Smooth muscle cell (in vitro differentiated cells): ENCODE results near the gene MICAL2. TPM values are rescaled to one million over a fixed set of nuclear protein-coding genes. Genes with fewer than 3 reads are reported as not detected.

Experiments used
- DNase-seq: peaks from one replicate; lab custom pipeline; 2025; ENCODE audit not compliant: unreplicated experiment; lab: John Stamatoyannopoulos, UW
- H2AFZ ChIP-seq: fragments of 200-600 bp; sonication (generic); 2 replicates; pipeline ENCODE4 v1.6.0; 2016; ENCODE audit warnings: antibody characterized with exemption, low read depth, mild to moderate bottlenecking
- H3F3A ChIP-seq: fragments of 200-600 bp; sonication (generic); 2 replicates; pipeline ENCODE4 v1.6.0; 2017; ENCODE audit warnings: antibody characterized with exemption, low read depth
- H3K27ac ChIP-seq: fragments of 200-600 bp; sonication (generic); 2 replicates; pipeline ENCODE4 v1.5.1; 2016; ENCODE audit warnings: low read depth, mild to moderate bottlenecking
- H3K27me3 ChIP-seq: fragments of 200-600 bp; sonication (generic); 2 replicates; pipeline ENCODE4 v1.6.1; 2016; ENCODE audit warnings: low read depth, mild to moderate bottlenecking
- H3K36me3 ChIP-seq: fragments of 200-600 bp; sonication (generic); 2 replicates; pipeline ENCODE4 v1.5.1; 2016; ENCODE audit warnings: low read depth
- H3K4me1 ChIP-seq: fragments of 200-600 bp; sonication (generic); 2 replicates; pipeline ENCODE4 v1.5.1; 2016; ENCODE audit warnings: low read depth
- H3K4me2 ChIP-seq: fragments of 200-600 bp; sonication (generic); 2 replicates; pipeline ENCODE4 v1.6.0; 2016; ENCODE audit warnings: mild to moderate bottlenecking
- H3K4me3 ChIP-seq: fragments of 200-600 bp; sonication (generic); 2 replicates; pipeline ENCODE4 v1.5.1; 2016; ENCODE audit warnings: mild to moderate bottlenecking
- H3K79me2 ChIP-seq: fragments of 200-600 bp; sonication (generic); 2 replicates; pipeline ENCODE4 v1.6.0; 2016; ENCODE audit warnings: low read depth, mild to moderate bottlenecking
- H3K9ac ChIP-seq: fragments of 200-600 bp; sonication (generic); 2 replicates; pipeline ENCODE4 v1.6.0; 2016; ENCODE audit warnings: low read depth
- H3K9me3 ChIP-seq: fragments of 200-600 bp; sonication (generic); replicated peaks from 2 replicates; pipeline ENCODE4 v1.5.1; 2016; ENCODE audit warnings: low read depth
- H4K20me1 ChIP-seq: fragments of 200-600 bp; sonication (generic); 2 replicates; pipeline ENCODE4 v1.6.0; 2016; ENCODE audit warnings: low read depth
- WGBS: methylation state at CpG from one replicate; pipeline ENCODE4 v1.1.7; 2016; ENCODE audit warnings: low lambda C conversion rate; 5-methylcytosine and 5-hydroxymethylcytosine counted together
- polyA plus RNA-seq: library from polyadenylated mRNA; unstranded; fragments of >200 nt; fragmentation: Nextera tagmentation; extraction: Ambion mirVana; gene quantifications from 2 replicates; pipeline ENCODE4 v1.2.1, GENCODE V29; 2016
- total RNA-seq: library from RNA; depleted of rRNA; stranded (reverse); fragments of >200 nt; gene quantifications from 2 replicates; pipeline ENCODE4 v1.2.3, GENCODE V29; 2014
- TF ChIP-seq, protein P1 (sequence below): fragments of 200-600 bp; sonication (generic); IDR thresholded peaks from 2 replicates; pipeline ENCODE4 v1.5.1; 2017; ENCODE audit warnings: borderline replicate concordance, mild to moderate bottlenecking, antibody characterized with exemption; ENCODE audit not compliant: insufficient read depth, poor library complexity, severe bottlenecking

Gene MICAL2
- total and polyA plus RNA-seq, 2 experiments from 2014 or later, result 161 to 287 TPM

DNA sequence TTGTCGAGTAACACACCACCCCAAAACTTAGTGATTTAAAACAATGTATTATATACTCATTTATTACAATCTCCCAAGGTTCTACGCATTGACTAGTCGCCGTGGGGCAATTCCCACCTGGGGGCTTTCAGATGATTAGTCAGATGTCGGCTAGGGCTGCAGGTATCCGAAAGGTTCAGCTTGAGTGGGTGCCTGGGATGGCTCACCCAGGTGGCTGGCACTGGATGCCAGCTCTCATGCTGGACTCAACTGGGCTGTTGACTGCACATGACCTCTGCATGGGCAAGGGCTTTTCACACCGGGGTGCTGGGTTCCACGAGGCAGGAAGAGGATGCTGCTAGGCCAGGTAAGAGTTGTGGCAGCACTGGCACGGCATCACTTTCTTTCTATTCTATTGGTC, 21.9 kb upstream of the MICAL2 start:
- 95% methylated on average over 9 of the region's 9 CpGs for WGBS
- Histone ChIP-seq H3K4me2 (peak overlapping the region; percentile 84), H3K4me3 (no peak overlapping the region), H3K79me2 (no peaks in the 10 kb centered on the region), H3K27ac (peak overlapping the region; percentile 100), H3K9ac (no peak overlapping the region), H3K36me3 (no peaks in the 10 kb centered on the region), H2AFZ (no peak overlapping the region), H4K20me1 (no peaks in the 10 kb centered on the region), H3K27me3 (no peaks in the 10 kb centered on the region), H3F3A (peaks cover 16% of the 10 kb centered on the region), H3K9me3 (no peaks in the 10 kb centered on the region), H3K4me1 (peaks cover 32% of the 10 kb centered on the region)
- no peak for DNase-seq
- TF ChIP-seq, protein P1, sequence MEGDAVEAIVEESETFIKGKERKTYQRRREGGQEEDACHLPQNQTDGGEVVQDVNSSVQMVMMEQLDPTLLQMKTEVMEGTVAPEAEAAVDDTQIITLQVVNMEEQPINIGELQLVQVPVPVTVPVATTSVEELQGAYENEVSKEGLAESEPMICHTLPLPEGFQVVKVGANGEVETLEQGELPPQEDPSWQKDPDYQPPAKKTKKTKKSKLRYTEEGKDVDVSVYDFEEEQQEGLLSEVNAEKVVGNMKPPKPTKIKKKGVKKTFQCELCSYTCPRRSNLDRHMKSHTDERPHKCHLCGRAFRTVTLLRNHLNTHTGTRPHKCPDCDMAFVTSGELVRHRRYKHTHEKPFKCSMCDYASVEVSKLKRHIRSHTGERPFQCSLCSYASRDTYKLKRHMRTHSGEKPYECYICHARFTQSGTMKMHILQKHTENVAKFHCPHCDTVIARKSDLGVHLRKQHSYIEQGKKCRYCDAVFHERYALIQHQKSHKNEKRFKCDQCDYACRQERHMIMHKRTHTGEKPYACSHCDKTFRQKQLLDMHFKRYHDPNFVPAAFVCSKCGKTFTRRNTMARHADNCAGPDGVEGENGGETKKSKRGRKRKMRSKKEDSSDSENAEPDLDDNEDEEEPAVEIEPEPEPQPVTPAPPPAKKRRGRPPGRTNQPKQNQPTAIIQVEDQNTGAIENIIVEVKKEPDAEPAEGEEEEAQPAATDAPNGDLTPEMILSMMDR, result no peak

DNA sequence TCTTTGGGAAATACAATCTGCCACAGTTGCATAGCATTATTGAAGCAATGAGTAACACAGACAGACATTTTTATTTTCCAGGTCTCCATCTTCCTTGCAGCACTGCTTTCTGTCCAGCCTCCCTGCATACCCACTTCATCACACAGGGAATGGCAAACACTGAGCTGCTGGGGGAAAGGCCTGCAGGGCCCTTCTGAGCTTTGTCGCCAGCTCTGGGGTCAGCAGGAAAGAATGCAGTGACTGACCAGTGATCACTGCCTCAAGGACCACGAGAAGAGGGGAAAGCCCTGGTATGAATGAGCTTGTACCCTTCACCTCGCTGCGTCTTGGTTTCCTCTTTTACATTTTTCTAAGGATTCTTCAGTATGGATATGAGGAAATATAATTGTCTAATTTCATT, 21.3 kb upstream of the MICAL2 start:
- no peak overlapping the region for H3K4me3 ChIP-seq
- peak overlapping the region; percentile 84 for H3K4me2 ChIP-seq
- H3K4me1 ChIP-seq, result peaks cover 32% of the 10 kb centered on the region
- no peak overlapping the region for H3K9ac ChIP-seq
- H3K27me3 ChIP-seq, result no peaks in the 10 kb centered on the region
- peaks cover 16% of the 10 kb centered on the region for H3F3A ChIP-seq
- no peaks in the 10 kb centered on the region for H3K79me2 ChIP-seq
- no peak overlapping the region for H2AFZ ChIP-seq
- H3K36me3 ChIP-seq, result no peaks in the 10 kb centered on the region
- H3K9me3 ChIP-seq, result no peaks in the 10 kb centered on the region
- DNase-seq, result no peak
- TF ChIP-seq, protein P1, result no peak
- H4K20me1 ChIP-seq, result no peaks in the 10 kb centered on the region
- 73% methylated on average over 4 of the region's 4 CpGs for WGBS
- H3K27ac ChIP-seq, result peak overlapping the region; percentile 100

DNA sequence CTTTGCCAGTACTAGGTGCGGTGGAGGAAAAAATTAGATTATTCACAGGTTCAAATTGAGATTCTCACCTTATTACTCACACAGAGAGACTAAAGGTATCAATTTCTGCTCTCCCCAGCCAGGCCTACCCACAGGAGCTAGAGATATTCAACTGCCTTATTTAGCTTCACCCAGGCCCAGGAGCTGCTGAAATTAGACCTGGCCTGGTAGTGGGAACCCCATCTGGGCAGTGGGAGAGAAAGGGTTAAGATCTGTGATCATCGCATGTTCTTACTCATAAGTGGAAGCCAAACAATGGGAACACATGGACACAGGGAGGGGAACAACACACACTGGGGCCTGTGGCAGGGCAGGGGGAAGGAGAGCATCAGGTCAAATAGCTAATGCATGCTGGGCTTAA, 20.9 kb upstream of the MICAL2 start:
- Histone ChIP-seq H3K36me3 (no peaks in the 10 kb centered on the region), H3K4me3 (no peak overlapping the region), H3K9me3 (no peaks in the 10 kb centered on the region), H3K9ac (no peak overlapping the region), H3F3A (peaks cover 16% of the 10 kb centered on the region), H3K27me3 (no peaks in the 10 kb centered on the region), H3K4me1 (peaks cover 32% of the 10 kb centered on the region), H3K79me2 (no peaks in the 10 kb centered on the region), H2AFZ (no peak overlapping the region), H4K20me1 (no peaks in the 10 kb centered on the region), H3K4me2 (peak overlapping the region; percentile 84), H3K27ac (peak overlapping the region; percentile 100)
- TF ChIP-seq, protein P1, result no peak
- 72% methylated on average over 2 of the region's 2 CpGs for WGBS
- no peak for DNase-seq

DNA sequence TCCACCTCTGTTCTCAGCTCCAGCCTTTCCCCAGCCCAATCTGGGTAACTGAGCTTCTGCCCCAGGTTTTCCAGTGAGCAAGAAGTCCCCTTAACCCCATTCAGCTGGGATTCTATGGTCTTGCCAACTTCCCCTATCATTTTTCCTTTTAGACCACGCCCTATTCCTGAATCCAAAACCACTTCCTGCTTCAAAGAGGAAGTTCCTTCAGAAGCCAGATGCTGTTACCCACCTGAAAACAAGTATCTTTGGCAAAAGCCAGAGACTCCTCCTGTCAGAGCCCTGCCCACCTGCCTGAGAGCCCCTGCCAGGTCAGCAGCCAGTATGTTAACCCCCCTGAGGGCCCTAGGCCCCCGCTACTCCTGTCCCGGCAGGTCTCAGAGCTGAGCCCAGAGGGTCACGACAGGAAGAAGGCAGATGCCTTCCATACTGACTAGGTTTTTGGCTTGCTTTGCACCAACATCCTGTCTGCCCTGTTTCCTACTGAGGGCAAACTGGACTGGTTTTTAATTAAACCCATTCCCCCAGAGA, 20.3 kb upstream of the MICAL2 start:
- DNase-seq, result no peak
- Histone ChIP-seq H3K27me3 (no peaks in the 10 kb centered on the region), H3F3A (peaks cover 16% of the 10 kb centered on the region), H3K9me3 (no peaks in the 10 kb centered on the region), H3K4me1 (peaks cover 32% of the 10 kb centered on the region), H3K4me3 (no peak overlapping the region), H4K20me1 (no peaks in the 10 kb centered on the region), H3K79me2 (no peaks in the 10 kb centered on the region), H2AFZ (no peak overlapping the region), H3K4me2 (no peak overlapping the region), H3K36me3 (no peaks in the 10 kb centered on the region), H3K9ac (peak overlapping the region; percentile 20), H3K27ac (peak overlapping the region; percentile 100)
- WGBS, result 66% methylated on average over 4 of the region's 4 CpGs
- TF ChIP-seq, protein P1, result no peak
